CD4-positive, alpha-beta T cell (primary cell): ENCODE data around the gene ATP13A3. TPM values are rescaled to one million over a fixed set of nuclear protein-coding genes. Genes with fewer than 3 reads are reported as not detected.

Source experiments
- ATAC-seq: fragments of 200-7000 bp; cut with Tn5 transposase; one replicate; pipeline ENCODE4 v1.10.0; 2022; ENCODE audit warnings: mild to moderate bottlenecking; ENCODE audit not compliant: poor library complexity
- CTCF ChIA-PET: fragments of 350-600 bp; sonication (Branson Sonifier 250); formaldehyde crosslinking; loops from one replicate; lab custom pipeline; 2021; ENCODE audit warnings: antibody characterized with exemption, inconsistent platforms; lab: Charles Lee
- POLR2A ChIA-PET: fragments of 350-600 bp; sonication (Branson Sonifier 250); formaldehyde crosslinking; loops from one replicate; lab custom pipeline; 2021; ENCODE audit warnings: antibody characterized with exemption, inconsistent platforms; lab: Charles Lee
- DNase-seq, 14 experiments: peaks; one replicate each; pipeline ENCODE4 v3.0.0-alpha.2; 2013 to 2020; ENCODE audit warnings: mixed read lengths in 2 of 14
- H3K27ac ChIP-seq, 2 donors: one replicate each; pipeline versions ENCODE4 v1.5.1 to v1.7.0; 2013; ENCODE audit warnings: low read length in 2 of 2, low read depth in 1 of 2, mild to moderate bottlenecking in 1 of 2
- H3K27me3 ChIP-seq, 2 experiments: 1 replicate in 1 of 2; 2 replicates in 1 of 2; pipeline versions ENCODE4 v1.6.1 to v1.7.0; 2013; ENCODE audit warnings: low read length in 2 of 2, control low read depth in 1 of 2, mild to moderate bottlenecking in 1 of 2, moderate library complexity in 1 of 2; ENCODE audit not compliant: insufficient read depth in 2 of 2, control insufficient read depth in 1 of 2
- H3K36me3 ChIP-seq: one replicate; pipeline ENCODE4 v1.6.1; 2013; ENCODE audit warnings: low read length, control low read depth; ENCODE audit not compliant: insufficient read depth
- H3K4me1 ChIP-seq: one replicate; pipeline ENCODE4 v1.6.1; 2013; ENCODE audit warnings: low read length, control low read depth; ENCODE audit not compliant: insufficient read depth
- H3K4me3 ChIP-seq: one replicate; pipeline ENCODE4 v1.5.1; 2013; ENCODE audit warnings: mild to moderate bottlenecking, low read length, moderate library complexity
- H3K9me3 ChIP-seq, 2 experiments: 1 replicate in 1 of 2; 2 replicates in 1 of 2; pipeline versions ENCODE4 v1.6.1 to v1.7.0; 2013; ENCODE audit warnings: low read length in 2 of 2, mild to moderate bottlenecking in 2 of 2, control low read depth in 1 of 2, moderate library complexity in 1 of 2; ENCODE audit not compliant: control insufficient read depth in 1 of 2, insufficient read depth in 1 of 2
- H3K27ac Mint-ChIP-seq: one replicate; pipeline ENCODE4 v1.8.0; 2020; ENCODE audit warnings: mixed read lengths
- H3K27me3 Mint-ChIP-seq: one replicate; pipeline ENCODE4 v1.8.0; 2021; ENCODE audit warnings: mixed read lengths
- H3K36me3 Mint-ChIP-seq: one replicate; pipeline ENCODE4 v1.8.0; 2021; ENCODE audit warnings: low read depth, mixed read lengths
- H3K4me1 Mint-ChIP-seq: one replicate; pipeline ENCODE4 v1.8.0; 2021; ENCODE audit warnings: low read depth, mixed read lengths
- H3K4me3 Mint-ChIP-seq: one replicate; pipeline ENCODE4 v1.8.0; 2020; ENCODE audit warnings: mild to moderate bottlenecking, mixed read lengths
- H3K9me3 Mint-ChIP-seq: one replicate; pipeline ENCODE4 v1.8.0; 2020; ENCODE audit warnings: mixed read lengths
- CTCF ChIP-seq: fragments of 200-600 bp; IDR thresholded peaks from one replicate; pipeline ENCODE4 v1.8.0; 2022; ENCODE audit warnings: antibody characterized with exemption, mild to moderate bottlenecking
- intact Hi-C, 2 experiments: fragments of 100-400 bp; cut with DNase I in 1 of 2; cut with micrococcal nuclease in 1 of 2; formaldehyde crosslinking; loops; one replicate each; pipeline versions ENCODE4 v1.15.1 to v1.9.0; 2023 to 2025; cut with DNase I, micrococcal nuclease
- total RNA-seq, 174 experiments: library from RNA in 2 of 174; stranded (reverse) in 2 of 174; gene quantifications; one replicate each; pipeline ENCODE4 v1.2.3 and lab custom pipeline; 2021 to 2026

Gene ATP13A3
- total RNA-seq, 2 experiments from 2014 or later = 46.5 to 52.7 TPM

- H3K4me1 Mint-ChIP-seq = no peaks in the 10 kb centered on the region
- no peak overlapping the region for H3K4me3 ChIP-seq
- H3K9me3 Mint-ChIP-seq = no peaks in the 10 kb centered on the region
- no peaks in the 10 kb centered on the region for H3K4me1 ChIP-seq
- DNase-seq (no peak), ATAC-seq (no peak)
- no peak overlapping the region for H3K4me3 Mint-ChIP-seq
- ChIA-PET POLR2A (no interaction called here), CTCF (no interaction called here)
- TF ChIP-seq CTCF = no peak
- peaks cover 78% of the 10 kb centered on the region for H3K36me3 ChIP-seq
- H3K27ac ChIP-seq = no peak overlapping the region
- H3K27me3 ChIP-seq = no peaks in the 10 kb centered on the region
- peaks cover 94% of the 10 kb centered on the region for H3K36me3 Mint-ChIP-seq
- no peak overlapping the region for H3K27ac Mint-ChIP-seq
- no peaks in the 10 kb centered on the region for H3K27me3 Mint-ChIP-seq
- H3K9me3 ChIP-seq = no peaks in the 10 kb centered on the region
- intact Hi-C loops = no loop called here
These were observed 55.2 kb downstream of the ATP13A3 start for GRCh38 chr3:194431554-194431953.

GRCh38 chr3:194425399-194425798 is 61.4 kb downstream of the ATP13A3 start:
- Histone ChIP-seq H3K9me3 (no peaks in the 10 kb centered on the region), H3K4me1 (no peaks in the 10 kb centered on the region), H3K27me3 (no peaks in the 10 kb centered on the region), H3K27ac (no peak overlapping the region), H3K4me3 (no peak overlapping the region), H3K36me3 (peaks cover 67% of the 10 kb centered on the region)
- ChIA-PET POLR2A (no interaction called here), CTCF (no interaction called here)
- Mint-ChIP-seq H3K27ac (no peak overlapping the region), H3K4me3 (no peak overlapping the region), H3K27me3 (no peaks in the 10 kb centered on the region), H3K9me3 (no peaks in the 10 kb centered on the region), H3K4me1 (no peaks in the 10 kb centered on the region), H3K36me3 (peaks cover 82% of the 10 kb centered on the region)
- no peak for DNase-seq
- no peak for TF ChIP-seq CTCF
- ATAC-seq = no peak
- intact Hi-C loops = no loop called here

GRCh38 chr3:194424953-194425352 is 61.8 kb downstream of the ATP13A3 start:
- Mint-ChIP-seq H3K4me3 (no peak overlapping the region), H3K36me3 (peaks cover 82% of the 10 kb centered on the region), H3K27me3 (no peaks in the 10 kb centered on the region), H3K9me3 (no peaks in the 10 kb centered on the region), H3K27ac (no peak overlapping the region), H3K4me1 (no peaks in the 10 kb centered on the region)
- peaks cover 66% of the 10 kb centered on the region for H3K36me3 ChIP-seq
- DNase-seq = no peak
- H3K4me1 ChIP-seq = no peaks in the 10 kb centered on the region
- ATAC-seq = no peak
- ChIA-PET CTCF (no interaction called here), POLR2A (no interaction called here)
- no peaks in the 10 kb centered on the region for H3K9me3 ChIP-seq
- intact Hi-C loops = no loop called here
- H3K4me3 ChIP-seq = no peak overlapping the region
- H3K27ac ChIP-seq = no peak overlapping the region
- TF ChIP-seq CTCF = no peak
- no peaks in the 10 kb centered on the region for H3K27me3 ChIP-seq
